ENCODE measurements around the gene USP2. TPM values are rescaled to one million over a fixed set of nuclear protein-coding genes. Genes with fewer than 3 reads are reported as not detected.
A peak's percentile ranks its signal among the peaks of the same experiment; 100 is the strongest.

The USP2 gene
- total RNA-seq, 1 experiment from 2014 or later, result 5.7 TPM

DNA sequence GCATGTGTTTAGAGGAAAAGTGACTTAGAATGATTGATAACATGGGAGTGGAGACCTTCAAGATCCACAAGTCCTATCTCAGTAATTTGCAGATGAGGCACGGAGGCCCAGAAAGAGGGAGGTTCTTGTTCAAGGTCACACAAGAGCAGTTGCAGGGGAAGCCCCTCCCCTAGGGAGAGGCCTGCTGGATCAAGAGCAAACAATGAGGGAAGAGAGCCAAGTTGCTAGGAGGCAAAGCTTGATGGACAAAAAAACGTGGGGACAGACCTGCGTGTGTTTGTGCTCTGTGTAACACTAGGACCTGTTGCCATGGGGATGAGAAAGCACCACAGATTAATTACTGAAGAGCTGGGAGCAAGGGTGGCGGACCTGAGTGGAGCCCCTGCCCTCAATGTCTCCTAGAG lies 28.6 kb downstream of the USP2 start:
- H3K23me2 ChIP-seq (ENCODE audit: insufficient read length, low read depth, low read length, poor library complexity, severe bottlenecking), result peaks cover 6% of the 10 kb centered on the region
- H4K20me1 ChIP-seq (ENCODE audit: control insufficient read depth, insufficient read depth, insufficient read length), result peaks cover 4% of the 10 kb centered on the region
- no peak overlapping the region for H4K8ac ChIP-seq (replicated peaks; ENCODE audit: insufficient read length, low read depth, low read length)
- no peak overlapping the region for H3K4me2 ChIP-seq (ENCODE audit: insufficient read depth, insufficient read length, low read length)
- peaks cover 6% of the 10 kb centered on the region in 3 experiments; a peak in 6 of 7 replicates for H3K36me3 Mint-ChIP-seq (ENCODE audit: insufficient read depth in 1 of 3, low read depth in 3 of 3)
- no CpG with 5 or more reads among the region's 4 CpGs for WGBS (ENCODE audit: extremely low coverage, insufficient read length, low lambda C conversion rate)
- H3K56ac ChIP-seq (ENCODE audit: insufficient read length, low read depth, low read length), result no peak overlapping the region
- H3K27ac ChIP-seq (ENCODE audit: insufficient read length, low read depth, low read length), result no peak overlapping the region
- H2BK12ac ChIP-seq (ENCODE audit: insufficient read length, low read depth, low read length), result no peak overlapping the region
- H3K18ac ChIP-seq (ENCODE audit: insufficient read length, low read depth, low read length), result peak overlapping the region; percentile 25
- H3K27me3 Mint-ChIP-seq (ENCODE audit: low read depth), result peaks cover 54% of the 10 kb centered on the region
- H3K4me1 ChIP-seq (ENCODE audit: insufficient read depth, low read length), result no peaks in the 10 kb centered on the region; the same call in 1 of the 2 replicates
- H3K9me3 ChIP-seq (ENCODE audit: control insufficient read depth, low read depth, low read length), result no peaks in the 10 kb centered on the region
- H4K91ac ChIP-seq (ENCODE audit: insufficient read length, low read depth, low read length), result no peak overlapping the region
- H2AK5ac ChIP-seq (ENCODE audit: insufficient read length, low read length), result no peak overlapping the region
- no peak overlapping the region for H3K4ac ChIP-seq (ENCODE audit: low read depth, low read length)
- TF ChIP-seq CTCF (conservative IDR thresholded peaks at IDR 0.05), result no peak
- no peak overlapping the region for H2BK15ac ChIP-seq (ENCODE audit: low read depth, low read length)
- H4K5ac ChIP-seq (ENCODE audit: insufficient read length, low read depth, low read length), result no peak overlapping the region
- peak overlapping the region; percentile 63 for H2BK120ac ChIP-seq (ENCODE audit: low read depth, low read length, poor library complexity, severe bottlenecking)
- H3T11ph ChIP-seq (ENCODE audit: low read length), result no peak overlapping the region
- peak; percentile 38 for DNase-seq
- no peaks in the 10 kb centered on the region for H3K27me3 ChIP-seq (ENCODE audit: insufficient read depth, low read length)
- no peak overlapping the region for H2BK5ac ChIP-seq (ENCODE audit: insufficient read length, low read length)
- H2AFZ ChIP-seq (ENCODE audit: low read length), result no peak overlapping the region
- H3K27ac Mint-ChIP-seq, result no peak overlapping the region; a peak in 1 of 7 replicates
- H3K9ac ChIP-seq (ENCODE audit: extremely low read depth, insufficient read length, low read length), result peak overlapping the region; percentile 19
- 0 out of 5 replicates have a peak, but pooled peaks cover 0 to 4% of the 10 kb centered on the region in 2 experiments for H3K9me3 Mint-ChIP-seq
- no peak overlapping the region for H3K23ac ChIP-seq (ENCODE audit: insufficient read length, low read depth, low read length)
- H2BK20ac ChIP-seq (ENCODE audit: low read depth, low read length, poor library complexity, severe bottlenecking), result no peak overlapping the region
- no peaks in the 10 kb centered on the region for H3K79me2 ChIP-seq (ENCODE audit: insufficient read depth, low read length)
- H3K79me1 ChIP-seq (ENCODE audit: insufficient read depth, low read depth, low read length, poor library complexity, severe bottlenecking), result no peaks in the 10 kb centered on the region
- peaks cover 26 to 30% of the 10 kb centered on the region in 2 experiments for H3K4me1 Mint-ChIP-seq
- peak overlapping the region; percentile 58; the same call in 1 of the 2 replicates for H3K14ac ChIP-seq (ENCODE audit: insufficient read depth, low read length)
- H3K4me3 Mint-ChIP-seq, result no peak overlapping the region
